HCT116 (cell line): ENCODE data around the gene TNNC2.

ENCODE experiments used
- CTCF ChIP-seq, 3 experiments: fragments of 200-600 bp in 1 of 3; sonication (generic) in 1 of 3; IDR thresholded peaks in 2 of 3; conservative IDR thresholded peaks in 1 of 3; 2 replicates each; pipeline ENCODE4 v1.5.1; 2012 to 2017; ENCODE audit warnings: low read depth in 2 of 3, low read length in 2 of 3, antibody characterized with exemption in 1 of 3, borderline replicate concordance in 1 of 3, control low read depth in 1 of 3, mild to moderate bottlenecking in 1 of 3, mixed read lengths in 1 of 3, mixed run types in 1 of 3, moderate library complexity in 1 of 3; ENCODE audit not compliant: insufficient read depth in 1 of 3
- EZH2 ChIP-seq: fragments of 200-600 bp; sonication (generic); IDR thresholded peaks from 2 replicates; pipeline ENCODE4 v1.6.1; 2017; ENCODE audit warnings: antibody characterized with exemption, mixed run types
- EZH2phosphoT487 ChIP-seq: fragments of 200-600 bp; IDR thresholded peaks from 2 replicates; pipeline ENCODE4 v1.6.1; 2018; ENCODE audit warnings: antibody characterized with exemption, borderline replicate concordance
- JUND ChIP-seq: IDR thresholded peaks from 2 replicates; pipeline ENCODE4 v1.6.1; 2012
- MAX ChIP-seq: IDR thresholded peaks from 2 replicates; pipeline ENCODE4 v1.6.1; 2012
- POLR2A ChIP-seq: IDR thresholded peaks from 2 replicates; pipeline ENCODE4 v1.7.0; 2011; ENCODE audit warnings: borderline replicate concordance; ENCODE audit not compliant: insufficient read depth, insufficient read length; ENCODE audit errors: extremely low read depth
- POLR2AphosphoS5 ChIP-seq: IDR thresholded peaks from 2 replicates; pipeline ENCODE4 v1.6.1; 2011; ENCODE audit warnings: mild to moderate bottlenecking, low read depth, low read length, moderate library complexity
- REST ChIP-seq: IDR thresholded peaks from 2 replicates; pipeline ENCODE4 v1.6.1; 2012; ENCODE audit warnings: low read depth
- SRF ChIP-seq: IDR thresholded peaks from 2 replicates; pipeline ENCODE4 v1.6.1; 2012; ENCODE audit warnings: low read depth
- YY1 ChIP-seq: IDR thresholded peaks from 2 replicates; pipeline ENCODE4 v1.6.1; 2011; ENCODE audit warnings: low read length, low read depth, moderate library complexity, mild to moderate bottlenecking; ENCODE audit not compliant: insufficient replicate concordance; ENCODE audit errors: extremely low read depth
- ZNF274 ChIP-seq: fragments of 200-500 bp; sonication (Bioruptor generic); IDR thresholded peaks from 2 replicates; pipeline ENCODE4 v1.6.1; 2014; ENCODE audit warnings: mild to moderate bottlenecking, low read depth, low read length, inconsistent platforms

- TF ChIP-seq REST: no peak
- no peak for TF ChIP-seq CTCF (IDR thresholded peaks at IDR 0.05 in 2 of 3, conservative IDR thresholded peaks at IDR 0.05 in 1 of 3; ENCODE audit: borderline replicate concordance in 1 of 3, insufficient read depth in 1 of 3, low read depth in 2 of 3, low read length in 2 of 3)
- TF ChIP-seq EZH2: no peak
- TF ChIP-seq POLR2AphosphoS5: no peak
- TF ChIP-seq EZH2phosphoT487: no peak
- TF ChIP-seq SRF: no peak
- no peak for TF ChIP-seq YY1
- TF ChIP-seq POLR2A: no peak
- TF ChIP-seq JUND: no peak
- TF ChIP-seq MAX: no peak
- TF ChIP-seq ZNF274: no peak
Measured at GRCh38 chr20:45775411-45775810, 51.7 kb downstream of the TNNC2 start.
